PC-3 (cell line): Measurements from ENCODE around the gene ZSCAN2. TPM values are rescaled to one million over a fixed set of nuclear protein-coding genes. Genes with fewer than 3 reads are reported as not detected.

Source experiments
- ATAC-seq: fragments of 200-7000 bp; cut with Tn5 transposase; 2 replicates; pipeline ENCODE4 v1.9.1; 2020; ENCODE audit warnings: mild to moderate bottlenecking, moderate library complexity
- BruUV-seq: library from RNA; stranded (reverse); fragments of 400-500 nt; replicated peaks from 2 replicates; lab custom pipeline; 2021; lab: Mats Ljungman, UMichigan
- CTCF ChIA-PET: fragments of 300-600 bp; sonication (Branson Sonifier 250); formaldehyde crosslinking; loops from one replicate; lab custom pipeline; 2022; ENCODE audit warnings: antibody characterized with exemption; lab: Charles Lee
- POLR2A ChIA-PET: fragments of 300-600 bp; sonication (Branson Sonifier 250); formaldehyde crosslinking; loops from one replicate; lab custom pipeline; 2022; ENCODE audit warnings: antibody characterized with exemption; ENCODE audit not compliant: unreplicated experiment; lab: Charles Lee
- DNase-seq: peaks from one replicate; pipeline ENCODE4 v3.0.0-alpha.2; 2015
- H2AFZ ChIP-seq: fragments of 300-600 bp; sonication (generic); 2 replicates; pipeline ENCODE4 v1.6.0; 2016; ENCODE audit warnings: antibody characterized with exemption, low read length
- H3F3A ChIP-seq: fragments of 300-600 bp; sonication (generic); one replicate; pipeline ENCODE4 v1.6.0; 2017; ENCODE audit warnings: antibody characterized with exemption, low read length, control low read depth, mild to moderate bottlenecking; ENCODE audit not compliant: unreplicated experiment
- H3K27ac ChIP-seq: fragments of 300-600 bp; sonication (generic); 2 replicates; pipeline ENCODE4 v1.5.1; 2016; ENCODE audit warnings: mild to moderate bottlenecking, low read length
- H3K27me3 ChIP-seq: fragments of 300-600 bp; sonication (generic); 2 replicates; pipeline ENCODE4 v1.6.1; 2016; ENCODE audit warnings: low read length, mixed read lengths
- H3K36me3 ChIP-seq: fragments of 300-600 bp; sonication (generic); 2 replicates; pipeline ENCODE4 v1.6.1; 2016; ENCODE audit warnings: low read depth, mixed run types, low read length, mixed read lengths
- H3K4me1 ChIP-seq: fragments of 300-600 bp; sonication (generic); 2 replicates; pipeline ENCODE4 v1.5.1; 2016; ENCODE audit warnings: low read length; ENCODE audit not compliant: insufficient read depth
- H3K4me2 ChIP-seq: fragments of 300-600 bp; sonication (generic); 2 replicates; pipeline ENCODE4 v1.6.0; 2016; ENCODE audit warnings: low read length
- H3K4me3 ChIP-seq: fragments of 300-600 bp; sonication (generic); 2 replicates; pipeline ENCODE4 v1.5.1; 2016; ENCODE audit warnings: mild to moderate bottlenecking, low read length, mixed read lengths
- H3K79me2 ChIP-seq: fragments of 300-600 bp; sonication (generic); 2 replicates; pipeline ENCODE4 v1.6.1; 2017; ENCODE audit warnings: low read length, mixed read lengths
- H3K9ac ChIP-seq: fragments of 300-600 bp; sonication (generic); 2 replicates; pipeline ENCODE4 v1.6.0; 2016; ENCODE audit warnings: mild to moderate bottlenecking, low read length
- H3K9me2 ChIP-seq: fragments of 300-600 bp; sonication (generic); replicated peaks from 2 replicates; pipeline ENCODE4 v1.6.1; 2016; ENCODE audit warnings: mixed run types, low read length, mixed read lengths
- H3K9me3 ChIP-seq: fragments of 300-600 bp; sonication (generic); 2 replicates; pipeline ENCODE4 v1.6.1; 2016; ENCODE audit warnings: low read length, mixed read lengths
- H4K20me1 ChIP-seq: fragments of 300-600 bp; sonication (generic); 2 replicates; pipeline ENCODE4 v1.6.1; 2016; ENCODE audit warnings: low read length, mixed read lengths
- EZH2 ChIP-seq: fragments of 300-600 bp; sonication (generic); IDR thresholded peaks from one replicate; pipeline ENCODE4 v1.6.1; 2017; ENCODE audit warnings: antibody characterized with exemption, mild to moderate bottlenecking, low read length; ENCODE audit not compliant: unreplicated experiment
- EZH2phosphoT487 ChIP-seq: fragments of 300-600 bp; sonication (generic); IDR thresholded peaks from 2 replicates; pipeline ENCODE4 v1.6.1; 2018; ENCODE audit warnings: mild to moderate bottlenecking, antibody characterized with exemption, low read length, borderline replicate concordance
- intact Hi-C: fragments of 100-400 bp; cut with micrococcal nuclease; formaldehyde crosslinking; loops from 2 replicates; pipeline ENCODE4 v1.9.0; 2023
- total RNA-seq: library from RNA; depleted of rRNA; stranded (reverse); fragments of >200 nt; gene quantifications from 2 replicates; pipeline ENCODE4 v1.2.3, GENCODE V29; 2014
- TF ChIP-seq, protein P1 (sequence below): fragments of 300-600 bp; sonication (generic); conservative IDR thresholded peaks from 2 replicates; pipeline ENCODE4 v1.5.1; 2017; ENCODE audit warnings: antibody characterized with exemption, low read depth, mild to moderate bottlenecking, low read length

ZSCAN2 gene
- total RNA-seq, 1 experiment from 2014 or later: 15.0 TPM

GRCh38 chr15:84586696-84587095 is 14.1 kb upstream of the ZSCAN2 start:
- Histone ChIP-seq H3K27me3 (no peaks in the 10 kb centered on the region), H3K4me2 (no peak overlapping the region), H3K4me1 (no peaks in the 10 kb centered on the region; the same call in 1 of the 2 replicates), H2AFZ (no peak overlapping the region), H3K9me3 (no peaks in the 10 kb centered on the region), H3K4me3 (no peak overlapping the region), H3K9me2 (no peaks in the 10 kb centered on the region), H3K36me3 (no peaks in the 10 kb centered on the region), H3K79me2 (no peaks in the 10 kb centered on the region), H3F3A (no peaks in the 10 kb centered on the region), H3K9ac (no peak overlapping the region), H3K27ac (no peak overlapping the region), H4K20me1 (no peaks in the 10 kb centered on the region)
- ChIA-PET CTCF (no interaction called here), POLR2A (no interaction called here)
- BruUV-seq: no TSS peak
- ATAC-seq (no peak), DNase-seq (no peak)
- TF ChIP-seq EZH2: no peak
- TF ChIP-seq, protein P1, sequence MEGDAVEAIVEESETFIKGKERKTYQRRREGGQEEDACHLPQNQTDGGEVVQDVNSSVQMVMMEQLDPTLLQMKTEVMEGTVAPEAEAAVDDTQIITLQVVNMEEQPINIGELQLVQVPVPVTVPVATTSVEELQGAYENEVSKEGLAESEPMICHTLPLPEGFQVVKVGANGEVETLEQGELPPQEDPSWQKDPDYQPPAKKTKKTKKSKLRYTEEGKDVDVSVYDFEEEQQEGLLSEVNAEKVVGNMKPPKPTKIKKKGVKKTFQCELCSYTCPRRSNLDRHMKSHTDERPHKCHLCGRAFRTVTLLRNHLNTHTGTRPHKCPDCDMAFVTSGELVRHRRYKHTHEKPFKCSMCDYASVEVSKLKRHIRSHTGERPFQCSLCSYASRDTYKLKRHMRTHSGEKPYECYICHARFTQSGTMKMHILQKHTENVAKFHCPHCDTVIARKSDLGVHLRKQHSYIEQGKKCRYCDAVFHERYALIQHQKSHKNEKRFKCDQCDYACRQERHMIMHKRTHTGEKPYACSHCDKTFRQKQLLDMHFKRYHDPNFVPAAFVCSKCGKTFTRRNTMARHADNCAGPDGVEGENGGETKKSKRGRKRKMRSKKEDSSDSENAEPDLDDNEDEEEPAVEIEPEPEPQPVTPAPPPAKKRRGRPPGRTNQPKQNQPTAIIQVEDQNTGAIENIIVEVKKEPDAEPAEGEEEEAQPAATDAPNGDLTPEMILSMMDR: no peak
- TF ChIP-seq EZH2phosphoT487: no peak
- intact Hi-C loops: loop anchor here (5.0 kb wide), 1 partner anchor 341 kb away; no protein-coding TSS in a partner anchor

DNA sequence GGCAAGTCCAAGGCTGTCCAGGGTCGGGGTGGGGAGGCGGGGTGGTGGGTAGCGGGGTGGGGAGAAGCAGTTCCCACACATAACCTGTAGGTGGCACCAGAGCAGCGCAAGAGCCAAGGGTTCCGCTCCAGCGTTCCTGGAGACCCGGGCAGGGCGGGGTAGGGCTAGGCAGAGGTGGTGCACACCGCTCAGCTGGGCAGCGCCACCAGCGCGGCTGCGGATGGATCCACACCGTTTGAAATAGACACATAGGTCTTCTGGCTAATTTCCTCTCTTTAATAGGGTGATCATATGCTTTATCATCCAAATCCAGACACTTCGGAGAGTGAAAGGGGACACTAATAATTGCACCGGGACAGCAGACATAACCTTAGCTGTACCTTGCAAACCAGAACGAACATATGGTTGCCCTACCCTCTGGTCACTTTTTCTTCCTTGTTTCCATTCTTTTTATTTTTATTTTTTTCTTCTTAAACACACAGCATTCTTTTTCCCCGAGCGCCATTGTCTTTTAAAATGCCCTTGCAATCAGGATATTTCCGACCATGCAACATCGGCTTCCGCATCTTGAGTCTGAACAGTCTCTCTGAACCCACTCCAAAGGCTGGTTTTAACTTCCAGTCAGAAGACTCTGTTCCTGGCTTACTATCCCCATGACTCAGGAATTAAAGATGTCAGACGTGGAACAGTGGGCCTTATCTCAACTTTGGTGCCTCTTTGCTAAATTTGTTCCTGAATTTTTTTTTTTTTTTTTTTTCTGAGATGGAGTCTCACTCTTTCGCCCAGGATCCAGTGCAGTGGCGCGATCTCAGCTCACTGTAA is 12.5 kb upstream of the ZSCAN2 start:
- DNase-seq (peak; percentile 91), ATAC-seq (peak; percentile 100)
- Histone ChIP-seq H3K4me3 (peak overlapping the region; percentile 54), H3K4me1 (no peaks in the 10 kb centered on the region; the same call in 1 of the 2 replicates), H3K9me3 (no peaks in the 10 kb centered on the region), H4K20me1 (no peaks in the 10 kb centered on the region), H3K4me2 (peak overlapping the region; percentile 82), H3K79me2 (no peaks in the 10 kb centered on the region), H3F3A (no peaks in the 10 kb centered on the region), H3K27ac (no peak overlapping the region), H3K36me3 (no peaks in the 10 kb centered on the region), H3K9me2 (no peaks in the 10 kb centered on the region), H3K9ac (no peak overlapping the region), H2AFZ (peak overlapping the region; percentile 71), H3K27me3 (no peaks in the 10 kb centered on the region)
- POLR2A ChIA-PET: no interaction called here
- BruUV-seq: no TSS peak
- intact Hi-C loops: loop anchor here (2.0 to 5.0 kb wide), 2 partner anchors 51 to 339 kb away; no protein-coding TSS in a partner anchor
- CTCF ChIA-PET: interaction anchor here (0.5 to 0.6 kb wide), 4 partner anchors 17 to 264 kb away, joined by 3 to 8 read pairs (median 4); no protein-coding TSS in a partner anchor
- TF ChIP-seq EZH2phosphoT487: no peak
- TF ChIP-seq EZH2: no peak
- TF ChIP-seq, protein P1: peak; percentile 61

GRCh38 chr15:84590406-84590805 is 10.4 kb upstream of the ZSCAN2 start:
- H3K4me2 ChIP-seq: no peak overlapping the region
- H3K9me2 ChIP-seq: no peaks in the 10 kb centered on the region
- BruUV-seq: no TSS peak
- CTCF ChIA-PET: no interaction called here
- no peaks in the 10 kb centered on the region for H4K20me1 ChIP-seq
- H3K36me3 ChIP-seq: no peaks in the 10 kb centered on the region
- no peak for DNase-seq
- H3K9me3 ChIP-seq: no peaks in the 10 kb centered on the region
- H3K27me3 ChIP-seq: no peaks in the 10 kb centered on the region
- intact Hi-C loops: no loop called here
- H2AFZ ChIP-seq: no peak overlapping the region
- H3K4me3 ChIP-seq: no peak overlapping the region
- H3K4me1 ChIP-seq: no peaks in the 10 kb centered on the region; the same call in 1 of the 2 replicates
- POLR2A ChIA-PET: no interaction called here
- no peak for ATAC-seq
- TF ChIP-seq EZH2phosphoT487 (no peak), EZH2 (no peak)
- TF ChIP-seq, protein P1: no peak
- H3F3A ChIP-seq: no peaks in the 10 kb centered on the region
- H3K9ac ChIP-seq: no peak overlapping the region
- H3K27ac ChIP-seq: no peak overlapping the region
- H3K79me2 ChIP-seq: no peaks in the 10 kb centered on the region
